Activated CD8-positive, alpha-beta T cell treated with anti-CD3 and anti-CD28 coated beads for 36 hours (primary cell): ENCODE results near the gene EP300. TPM values are rescaled to one million over a fixed set of nuclear protein-coding genes. Genes with fewer than 3 reads are reported as not detected.

Experiments used
- ATAC-seq: fragments of 200-7000 bp; cut with Tn5 transposase; one replicate; pipeline ENCODE4 v1.10.0; 2021; ENCODE audit warnings: mild to moderate bottlenecking, moderate library complexity
- CTCF ChIA-PET: fragments of 350-600 bp; sonication (Branson Sonifier 250); formaldehyde crosslinking; loops from one replicate; lab custom pipeline; 2021; ENCODE audit warnings: antibody characterized with exemption; lab: Charles Lee
- POLR2A ChIA-PET: fragments of 350-600 bp; sonication (Branson Sonifier 250); formaldehyde crosslinking; loops from one replicate; lab custom pipeline; 2021; ENCODE audit warnings: antibody characterized with exemption; lab: Charles Lee
- DNase-seq: peaks from one replicate; pipeline ENCODE4 v3.0.0-alpha.2; 2020
- H3K27ac Mint-ChIP-seq: one replicate; pipeline ENCODE4 v1.8.0; 2021; ENCODE audit warnings: mild to moderate bottlenecking, mixed read lengths
- H3K27me3 Mint-ChIP-seq: one replicate; pipeline ENCODE4 v1.8.0; 2021; ENCODE audit warnings: mixed read lengths
- H3K36me3 Mint-ChIP-seq: one replicate; pipeline ENCODE4 v1.8.0; 2021; ENCODE audit warnings: low read depth, mixed read lengths
- H3K4me1 Mint-ChIP-seq: one replicate; pipeline ENCODE4 v1.8.0; 2021; ENCODE audit warnings: low read depth, mixed read lengths
- H3K4me3 Mint-ChIP-seq: one replicate; pipeline ENCODE4 v1.8.0; 2021; ENCODE audit warnings: mild to moderate bottlenecking, moderate library complexity, mixed read lengths
- H3K9me3 Mint-ChIP-seq: one replicate; pipeline ENCODE4 v1.8.0; 2021; ENCODE audit warnings: mixed read lengths
- intact Hi-C: fragments of 100-400 bp; cut with micrococcal nuclease; formaldehyde crosslinking; loops from one replicate; pipeline ENCODE4 v1.10.0; 2022
- total RNA-seq, 2 experiments: library from RNA; stranded (reverse); gene quantifications; one replicate each; pipeline ENCODE4 v1.2.3, GENCODE V29; 2021
- TF ChIP-seq, protein P1 (sequence below): fragments of 200-600 bp; IDR thresholded peaks from one replicate; pipeline ENCODE4 v1.8.0; 2022; ENCODE audit warnings: antibody characterized with exemption, mild to moderate bottlenecking

Gene EP300
- total RNA-seq, 2 experiments from 2014 or later, result 39.6 to 39.7 TPM

DNA sequence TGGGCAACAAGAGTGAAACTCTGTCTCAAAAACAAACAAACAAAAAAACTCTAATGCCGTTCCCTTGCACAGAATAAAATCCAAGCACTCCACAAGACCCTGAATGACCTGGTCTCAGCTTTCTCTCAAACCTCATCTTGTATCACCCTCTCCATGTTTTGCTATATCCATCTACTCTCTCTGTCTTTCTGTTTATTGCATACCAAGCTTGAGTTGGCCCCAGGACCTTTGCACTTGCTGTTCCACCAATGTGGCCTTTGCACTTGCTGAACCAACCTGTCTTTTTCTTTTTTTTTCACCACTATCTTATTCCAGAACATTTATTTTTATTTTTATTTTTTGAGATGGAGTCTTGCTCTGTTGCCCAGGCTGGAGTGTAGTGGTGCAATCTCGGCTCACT, 110.7 kb downstream of the EP300 start:
- ATAC-seq (no peak), DNase-seq (no peak)
- TF ChIP-seq, protein P1, sequence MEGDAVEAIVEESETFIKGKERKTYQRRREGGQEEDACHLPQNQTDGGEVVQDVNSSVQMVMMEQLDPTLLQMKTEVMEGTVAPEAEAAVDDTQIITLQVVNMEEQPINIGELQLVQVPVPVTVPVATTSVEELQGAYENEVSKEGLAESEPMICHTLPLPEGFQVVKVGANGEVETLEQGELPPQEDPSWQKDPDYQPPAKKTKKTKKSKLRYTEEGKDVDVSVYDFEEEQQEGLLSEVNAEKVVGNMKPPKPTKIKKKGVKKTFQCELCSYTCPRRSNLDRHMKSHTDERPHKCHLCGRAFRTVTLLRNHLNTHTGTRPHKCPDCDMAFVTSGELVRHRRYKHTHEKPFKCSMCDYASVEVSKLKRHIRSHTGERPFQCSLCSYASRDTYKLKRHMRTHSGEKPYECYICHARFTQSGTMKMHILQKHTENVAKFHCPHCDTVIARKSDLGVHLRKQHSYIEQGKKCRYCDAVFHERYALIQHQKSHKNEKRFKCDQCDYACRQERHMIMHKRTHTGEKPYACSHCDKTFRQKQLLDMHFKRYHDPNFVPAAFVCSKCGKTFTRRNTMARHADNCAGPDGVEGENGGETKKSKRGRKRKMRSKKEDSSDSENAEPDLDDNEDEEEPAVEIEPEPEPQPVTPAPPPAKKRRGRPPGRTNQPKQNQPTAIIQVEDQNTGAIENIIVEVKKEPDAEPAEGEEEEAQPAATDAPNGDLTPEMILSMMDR, result no peak
- Mint-ChIP-seq H3K27me3 (peaks cover 9% of the 10 kb centered on the region), H3K4me3 (no peak overlapping the region), H3K36me3 (peaks cover 10% of the 10 kb centered on the region), H3K27ac (no peak overlapping the region), H3K4me1 (peaks cover 23% of the 10 kb centered on the region), H3K9me3 (no peaks in the 10 kb centered on the region)
- ChIA-PET CTCF (no interaction called here), POLR2A (interaction anchor here (0.7 kb wide), 1 partner anchor 34 kb away, joined by 3 read pairs; no protein-coding TSS in a partner anchor)
- intact Hi-C loops, result no loop called here

DNA sequence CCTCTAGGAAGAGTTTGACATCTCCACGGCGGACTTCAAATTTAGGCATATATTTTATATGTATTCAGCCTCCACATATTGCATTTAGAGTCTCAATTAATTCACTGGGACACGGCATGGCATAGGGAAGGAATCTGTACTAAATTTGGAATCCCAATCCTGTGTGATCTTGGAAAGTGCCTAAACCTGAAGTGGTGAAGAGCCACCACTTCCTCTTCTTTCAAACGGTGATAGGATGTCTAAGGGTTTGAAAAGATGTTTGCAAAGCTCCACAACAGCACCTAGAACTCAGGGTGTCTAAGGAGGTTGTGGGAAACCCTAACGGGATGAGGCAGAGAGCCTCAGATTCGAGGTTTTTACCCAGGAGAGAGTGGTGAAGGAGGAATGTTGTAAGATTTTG, 111.7 kb downstream of the EP300 start:
- CTCF ChIA-PET, result no interaction called here
- TF ChIP-seq, protein P1, result no peak

DNA sequence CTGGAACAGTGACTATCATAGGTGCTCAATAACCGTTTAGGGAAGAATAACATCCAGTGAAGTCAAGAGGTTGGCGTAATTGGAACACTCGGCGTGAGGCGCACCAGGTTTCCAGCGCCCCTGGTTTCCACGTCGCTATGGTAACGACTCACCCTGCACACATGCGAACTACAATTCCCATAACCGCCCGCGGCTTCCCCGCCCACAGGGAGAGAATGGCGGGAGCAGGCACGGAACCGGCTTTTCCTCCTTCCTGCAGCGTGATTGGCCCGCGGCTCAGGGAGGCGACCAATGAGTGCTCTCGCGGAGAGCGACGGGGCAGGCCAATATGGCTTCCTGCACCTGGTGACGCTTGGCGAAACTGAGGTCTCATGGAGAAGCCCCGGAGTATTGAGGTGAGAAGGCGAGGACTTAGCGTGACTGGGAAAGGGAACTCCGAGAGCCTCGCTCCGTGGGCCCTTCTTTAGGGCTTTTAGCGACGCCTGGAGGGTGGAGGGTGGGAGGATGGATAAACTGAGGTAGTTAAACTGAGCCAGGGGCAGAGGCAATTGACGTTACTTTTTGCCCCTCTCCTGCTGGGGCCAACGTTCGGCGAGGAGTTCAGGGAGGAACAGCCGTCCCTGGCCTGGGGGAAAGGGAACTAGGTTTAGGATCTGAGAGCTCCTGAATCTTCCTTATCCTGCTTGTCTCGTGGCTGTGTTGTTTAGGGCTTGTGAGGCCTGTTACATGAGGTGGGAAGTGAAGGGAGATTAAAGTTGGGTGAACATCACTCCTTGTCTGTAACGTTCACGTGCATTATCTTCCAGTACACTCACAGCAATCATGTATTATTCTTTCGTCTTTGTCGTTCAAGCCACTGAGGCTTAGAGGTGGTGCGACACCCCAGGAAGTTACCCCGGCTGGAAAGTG, 112.9 kb downstream of the EP300 start, which contains the start of gene L3MBTL2:
TSS of gene L3MBTL2 (plus strand) at position 321 of the 909 bp plus-strand sequence. CDS start at position 372, 51 bp downstream.
- DNase-seq (peak; percentile 100), ATAC-seq (peak; percentile 100)
- CTCF ChIA-PET, result no interaction called here
- Mint-ChIP-seq H3K27ac (peak within 1 kb of the TSS; percentile 92), H3K27me3 (peaks cover 4% of the 10 kb centered on the region), H3K36me3 (peaks cover 16% of the 10 kb centered on the region), H3K4me1 (peaks cover 26% of the 10 kb centered on the region), H3K4me3 (peak within 1 kb of the TSS; percentile 92), H3K9me3 (no peaks in the 10 kb centered on the region)
- TF ChIP-seq, protein P1, result no peak
- POLR2A ChIA-PET, result interaction anchor here (0.6 kb wide), 1 partner anchor 28 kb away, joined by 3 read pairs; no protein-coding TSS in a partner anchor
- intact Hi-C loops, result no loop called here

More for the DNA sequence above, 111.7 kb downstream of the EP300 start:
- intact Hi-C loops, result no loop called here
- DNase-seq (no peak), ATAC-seq (no peak)
- no peaks in the 10 kb centered on the region for H3K9me3 Mint-ChIP-seq
- POLR2A ChIA-PET, result no interaction called here
- H3K4me1 Mint-ChIP-seq, result peaks cover 21% of the 10 kb centered on the region
- H3K36me3 Mint-ChIP-seq, result peaks cover 10% of the 10 kb centered on the region
- H3K27me3 Mint-ChIP-seq, result peaks cover 9% of the 10 kb centered on the region
- H3K4me3 Mint-ChIP-seq, result no peak overlapping the region
- no peak overlapping the region for H3K27ac Mint-ChIP-seq

DNA sequence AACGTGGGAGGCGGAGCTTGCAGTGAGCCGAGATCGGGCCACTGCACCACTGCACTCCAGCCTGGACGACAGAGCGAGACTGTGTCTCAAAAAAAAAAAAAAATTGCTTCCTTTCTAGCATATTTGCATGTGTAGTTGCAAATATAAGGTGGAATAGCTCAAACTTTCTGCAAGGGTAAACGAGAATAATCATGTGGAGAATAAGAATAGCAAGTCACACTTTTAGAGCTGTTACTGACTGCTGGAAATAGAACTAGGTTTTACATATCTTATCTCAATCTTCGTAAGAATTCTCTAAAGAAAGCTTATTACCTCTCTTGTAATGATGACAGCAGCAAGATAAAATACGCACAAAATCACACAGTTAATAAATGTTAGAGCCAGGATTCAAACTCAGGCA, 114.3 kb downstream of the EP300 start:
- H3K4me3 Mint-ChIP-seq, result peak overlapping the region; percentile 48
- intact Hi-C loops, result no loop called here
- TF ChIP-seq, protein P1, result no peak
- H3K27ac Mint-ChIP-seq, result peak overlapping the region; percentile 52
- CTCF ChIA-PET, result interaction anchor here (3.2 kb wide), 1 partner anchor 31 kb away, joined by 14 read pairs; no protein-coding TSS in a partner anchor
- ATAC-seq (no peak), DNase-seq (no peak)
- POLR2A ChIA-PET, result interaction anchor here (0.6 to 1.2 kb wide), 3 partner anchors 41 to 258 kb away, joined by 3 read pairs; no protein-coding TSS in a partner anchor
- H3K27me3 Mint-ChIP-seq, result peaks cover 3% of the 10 kb centered on the region
- H3K9me3 Mint-ChIP-seq, result no peaks in the 10 kb centered on the region
- H3K36me3 Mint-ChIP-seq, result peaks cover 19% of the 10 kb centered on the region
- peaks cover 26% of the 10 kb centered on the region for H3K4me1 Mint-ChIP-seq

DNA sequence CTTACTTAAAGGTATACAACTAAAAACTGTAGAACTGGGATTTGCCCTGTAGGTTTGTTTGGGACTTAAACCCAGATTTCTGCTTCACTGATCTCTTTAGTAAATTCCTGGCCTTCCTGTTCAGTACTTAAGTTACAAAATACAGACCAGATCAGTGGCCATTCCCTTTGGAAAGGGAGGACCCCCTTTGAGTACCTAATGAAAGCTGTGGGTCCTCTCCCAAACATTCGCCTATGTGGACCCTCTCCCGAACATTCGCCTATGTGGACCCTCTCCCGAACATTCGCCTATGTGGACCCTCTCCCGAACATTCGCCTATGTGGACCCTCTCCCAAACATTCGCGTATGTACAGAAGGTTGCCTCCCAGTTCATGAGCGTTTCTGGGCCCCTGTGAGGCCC, 123.0 kb downstream of the EP300 start:
- H3K36me3 Mint-ChIP-seq, result peaks cover 52% of the 10 kb centered on the region
- POLR2A ChIA-PET, result interaction anchor here (1.3 to 1.5 kb wide), 2 partner anchors 9 to 65 kb away, joined by 3 read pairs; no protein-coding TSS in a partner anchor
- CTCF ChIA-PET, result interaction anchor here (0.6 to 1.7 kb wide), 3 partner anchors 22 to 293 kb away, joined by 3 to 5 read pairs (median 3); no protein-coding TSS in a partner anchor
- H3K4me1 Mint-ChIP-seq, result peaks cover 23% of the 10 kb centered on the region
- no peaks in the 10 kb centered on the region for H3K9me3 Mint-ChIP-seq
- intact Hi-C loops, result no loop called here
- H3K27ac Mint-ChIP-seq, result no peak overlapping the region
- TF ChIP-seq, protein P1, result no peak
- DNase-seq, result no peak
- ATAC-seq, result no peak
- H3K4me3 Mint-ChIP-seq, result no peak overlapping the region
- H3K27me3 Mint-ChIP-seq, result no peaks in the 10 kb centered on the region
